ENCODE data around the gene MYO15B.

The MYO15B gene

GRCh38 chr17:75595920-75596313 is 8.3 kb downstream of the MYO15B start:
- Mint-ChIP-seq H3K9me3 (no peaks in the 10 kb centered on the region), H3K36me3 (no peaks in the 10 kb centered on the region), H3K4me3 (no peak overlapping the region), H3K27ac (no peak overlapping the region), H3K27me3 (peaks cover 6% of the 10 kb centered on the region), H3K4me1 (peaks cover 2% of the 10 kb centered on the region)
- CTCF ChIA-PET: no interaction called here
- no peak for DNase-seq

- Mint-ChIP-seq H3K27ac (no peak overlapping the region), H3K4me3 (no peak overlapping the region), H3K27me3 (peaks cover 6% of the 10 kb centered on the region), H3K4me1 (no peaks in the 10 kb centered on the region), H3K36me3 (no peaks in the 10 kb centered on the region), H3K9me3 (no peaks in the 10 kb centered on the region)
- CTCF ChIA-PET: interaction anchor here (1.0 to 1.5 kb wide), 3 partner anchors 36 to 153 kb away, joined by 3 to 5 read pairs (median 4); no protein-coding TSS in a partner anchor
- DNase-seq: no peak
Measured at GRCh38 chr17:75596320-75597087, 8.9 kb downstream of the MYO15B start.

- peaks cover 6% of the 10 kb centered on the region for H3K27me3 Mint-ChIP-seq
- CTCF ChIA-PET: interaction anchor here (0.6 to 5.1 kb wide), 25 partner anchors 9 to 762 kb away, joined by 3 to 53 read pairs (median 5); partner anchors contain the start of gene SMIM5
- H3K4me1 Mint-ChIP-seq: no peaks in the 10 kb centered on the region
- no peak overlapping the region for H3K27ac Mint-ChIP-seq
- H3K9me3 Mint-ChIP-seq: no peaks in the 10 kb centered on the region
- no peaks in the 10 kb centered on the region for H3K36me3 Mint-ChIP-seq
- DNase-seq: peak; percentile 78
- no peak overlapping the region for H3K4me3 Mint-ChIP-seq
Measured at GRCh38 chr17:75601057-75601987, 13.7 kb downstream of the MYO15B start.

GRCh38 chr17:75602644-75603043 is 15.0 kb downstream of the MYO15B start:
- no peak overlapping the region for H3K27ac Mint-ChIP-seq
- no peak overlapping the region for H3K4me3 Mint-ChIP-seq
- H3K9me3 Mint-ChIP-seq: no peaks in the 10 kb centered on the region
- CTCF ChIA-PET: interaction anchor here (1.5 to 5.1 kb wide), 6 partner anchors 10 to 147 kb away, joined by 3 to 53 read pairs (median 12); no protein-coding TSS in a partner anchor
- no peak for DNase-seq
- peaks cover 5% of the 10 kb centered on the region for H3K4me1 Mint-ChIP-seq
- no peaks in the 10 kb centered on the region for H3K36me3 Mint-ChIP-seq
- peaks cover 4% of the 10 kb centered on the region for H3K27me3 Mint-ChIP-seq

GRCh38 chr17:75603123-75603522 is 15.5 kb downstream of the MYO15B start:
- H3K4me3 Mint-ChIP-seq: no peak overlapping the region
- H3K27me3 Mint-ChIP-seq: peaks cover 4% of the 10 kb centered on the region
- H3K4me1 Mint-ChIP-seq: peaks cover 5% of the 10 kb centered on the region
- no peak for DNase-seq
- H3K9me3 Mint-ChIP-seq: no peaks in the 10 kb centered on the region
- H3K27ac Mint-ChIP-seq: no peak overlapping the region
- CTCF ChIA-PET: interaction anchor here (1.0 to 5.1 kb wide), 4 partner anchors 10 to 178 kb away, joined by 3 to 53 read pairs (median 3); no protein-coding TSS in a partner anchor
- no peaks in the 10 kb centered on the region for H3K36me3 Mint-ChIP-seq

- DNase-seq: no peak
- peaks cover 5% of the 10 kb centered on the region for H3K4me1 Mint-ChIP-seq
- no peak overlapping the region for H3K4me3 Mint-ChIP-seq
- H3K27ac Mint-ChIP-seq: no peak overlapping the region
- no peaks in the 10 kb centered on the region for H3K36me3 Mint-ChIP-seq
- no peaks in the 10 kb centered on the region for H3K9me3 Mint-ChIP-seq
- peaks cover 4% of the 10 kb centered on the region for H3K27me3 Mint-ChIP-seq
- CTCF ChIA-PET: interaction anchor here (1.0 to 5.1 kb wide), 3 partner anchors 24 to 179 kb away, joined by 3 to 53 read pairs (median 3); no protein-coding TSS in a partner anchor
Measured at GRCh38 chr17:75604034-75604695, 16.6 kb downstream of the MYO15B start.

- CTCF ChIA-PET: interaction anchor here (1.1 to 1.5 kb wide), 2 partner anchors 27 to 142 kb away, joined by 4 read pairs; partner anchors contain the start of gene SMIM5
- H3K4me1 Mint-ChIP-seq: peaks cover 5% of the 10 kb centered on the region
- H3K27ac Mint-ChIP-seq: no peak overlapping the region
Measured at GRCh38 chr17:75605790-75606189, 18.2 kb downstream of the MYO15B start.

GRCh38 chr17:75607086-75607485 is 19.5 kb downstream of the MYO15B start:
- DNase-seq: no peak
- Mint-ChIP-seq H3K4me3 (no peak overlapping the region), H3K27me3 (peaks cover 4% of the 10 kb centered on the region), H3K9me3 (no peaks in the 10 kb centered on the region), H3K4me1 (peaks cover 5% of the 10 kb centered on the region), H3K27ac (no peak overlapping the region), H3K36me3 (no peaks in the 10 kb centered on the region)
- CTCF ChIA-PET: interaction anchor here (1.5 kb wide), 1 partner anchor 26 kb away, joined by 4 read pairs; the partner anchor contains the start of gene SMIM5

More at GRCh38 chr17:75605790-75606189, 18.2 kb downstream of the MYO15B start:
- DNase-seq: no peak
- H3K9me3 Mint-ChIP-seq: no peaks in the 10 kb centered on the region
- H3K27me3 Mint-ChIP-seq: peaks cover 4% of the 10 kb centered on the region
- H3K4me3 Mint-ChIP-seq: no peak overlapping the region
- no peaks in the 10 kb centered on the region for H3K36me3 Mint-ChIP-seq

- Mint-ChIP-seq H3K4me3 (no peak overlapping the region), H3K36me3 (no peaks in the 10 kb centered on the region), H3K27ac (no peak overlapping the region), H3K4me1 (peaks cover 5% of the 10 kb centered on the region), H3K27me3 (peaks cover 4% of the 10 kb centered on the region), H3K9me3 (no peaks in the 10 kb centered on the region)
- no peak for DNase-seq
- CTCF ChIA-PET: interaction anchor here (0.7 to 2.0 kb wide), 4 partner anchors 9 to 262 kb away, joined by 4 to 8 read pairs (median 4); partner anchors contain the start of gene SMIM5
Measured at GRCh38 chr17:75610103-75610984, 22.7 kb downstream of the MYO15B start.

- H3K4me1 Mint-ChIP-seq: peaks cover 3% of the 10 kb centered on the region
- H3K27ac Mint-ChIP-seq: no peak overlapping the region
- no peaks in the 10 kb centered on the region for H3K36me3 Mint-ChIP-seq
- no peaks in the 10 kb centered on the region for H3K9me3 Mint-ChIP-seq
- DNase-seq: no peak
- H3K27me3 Mint-ChIP-seq: peaks cover under 1% of the 10 kb centered on the region
- CTCF ChIA-PET: interaction anchor here (0.7 to 2.1 kb wide), 4 partner anchors 11 to 138 kb away, joined by 3 to 6 read pairs (median 4); no protein-coding TSS in a partner anchor
- no peak overlapping the region for H3K4me3 Mint-ChIP-seq
Measured at GRCh38 chr17:75611851-75612429, 24.3 kb downstream of the MYO15B start.

GRCh38 chr17:75612906-75613626 is 25.5 kb downstream of the MYO15B start:
- no peak for DNase-seq
- Mint-ChIP-seq H3K27me3 (no peaks in the 10 kb centered on the region), H3K9me3 (no peaks in the 10 kb centered on the region), H3K4me3 (no peak overlapping the region), H3K36me3 (no peaks in the 10 kb centered on the region), H3K4me1 (no peaks in the 10 kb centered on the region), H3K27ac (no peak overlapping the region)
- CTCF ChIA-PET: interaction anchor here (1.2 to 2.1 kb wide), 3 partner anchors 10 to 140 kb away, joined by 3 to 6 read pairs (median 3); no protein-coding TSS in a partner anchor

GRCh38 chr17:75614006-75614405 is 26.4 kb downstream of the MYO15B start:
- no peak overlapping the region for H3K4me3 Mint-ChIP-seq
- CTCF ChIA-PET: interaction anchor here (0.6 to 2.1 kb wide), 2 partner anchors 13 to 19 kb away, joined by 3 to 6 read pairs; no protein-coding TSS in a partner anchor
- H3K9me3 Mint-ChIP-seq: no peaks in the 10 kb centered on the region
- no peaks in the 10 kb centered on the region for H3K4me1 Mint-ChIP-seq
- no peak overlapping the region for H3K27ac Mint-ChIP-seq
- no peaks in the 10 kb centered on the region for H3K27me3 Mint-ChIP-seq
- no peaks in the 10 kb centered on the region for H3K36me3 Mint-ChIP-seq
- DNase-seq: no peak

Data from activated naive CD4-positive, alpha-beta T cell treated with anti-CD3 and anti-CD28 coated beads, Interleukin-2, amount 10 ng/mL, durations not matched to agents 7 days and 5 days (primary cell).